M059J (cell line): ENCODE data around the gene BAK1. TPM values are rescaled to one million over a fixed set of nuclear protein-coding genes. Genes with fewer than 3 reads are reported as not detected.

Experiments
- DNase-seq: peaks from one replicate; pipeline ENCODE4 v3.0.0-alpha.2; 2012; ENCODE audit warnings: low read depth
- total RNA-seq: library from RNA; depleted of rRNA; stranded (reverse); fragments of >200 nt; shearing (Covaris generic); gene quantifications from 2 replicates; pipeline ENCODE4 v1.2.3, GENCODE V29; 2014

BAK1 gene
- total RNA-seq, 1 experiment from 2014 or later, result 43.7 TPM

DNA sequence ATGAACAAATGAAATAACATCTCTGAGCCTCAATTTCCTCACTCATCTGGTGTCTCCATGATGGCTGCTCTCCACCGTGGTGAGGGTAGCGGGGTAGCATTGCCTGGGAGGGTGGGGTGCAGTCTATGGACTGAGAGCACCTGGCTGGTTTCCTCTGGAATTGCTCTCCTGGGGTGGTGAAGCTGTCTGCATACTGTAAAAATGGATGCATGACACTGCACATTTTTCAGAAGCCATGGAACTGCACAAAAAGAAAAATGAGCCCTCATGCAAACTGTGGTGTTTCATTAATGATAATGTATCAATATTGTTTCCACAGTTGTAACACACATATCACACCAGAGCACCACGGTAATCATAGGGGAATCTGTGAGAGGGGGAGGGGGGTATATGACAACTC lies 28.9 kb upstream of the BAK1 start:
- DNase-seq, result no peak

DNA sequence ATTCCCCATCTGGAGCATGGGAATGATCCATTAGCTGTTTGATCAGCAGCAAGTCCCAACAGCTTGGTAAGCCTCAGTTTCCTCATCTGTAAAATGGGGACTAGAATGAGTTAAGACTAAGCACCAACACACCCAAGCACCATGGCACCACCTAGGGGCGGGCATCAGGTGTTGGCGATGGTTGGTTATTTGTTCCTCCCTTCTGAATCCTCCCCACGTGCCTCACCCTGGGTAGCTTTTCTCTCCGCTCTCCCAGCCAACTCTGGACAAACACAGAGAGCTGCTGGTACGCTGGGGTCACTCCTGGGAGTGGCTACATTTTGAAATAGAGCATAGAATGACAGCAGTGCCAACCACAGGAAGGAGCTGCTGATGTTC lies 27.7 kb upstream of the BAK1 start:
- no peak for DNase-seq

DNA sequence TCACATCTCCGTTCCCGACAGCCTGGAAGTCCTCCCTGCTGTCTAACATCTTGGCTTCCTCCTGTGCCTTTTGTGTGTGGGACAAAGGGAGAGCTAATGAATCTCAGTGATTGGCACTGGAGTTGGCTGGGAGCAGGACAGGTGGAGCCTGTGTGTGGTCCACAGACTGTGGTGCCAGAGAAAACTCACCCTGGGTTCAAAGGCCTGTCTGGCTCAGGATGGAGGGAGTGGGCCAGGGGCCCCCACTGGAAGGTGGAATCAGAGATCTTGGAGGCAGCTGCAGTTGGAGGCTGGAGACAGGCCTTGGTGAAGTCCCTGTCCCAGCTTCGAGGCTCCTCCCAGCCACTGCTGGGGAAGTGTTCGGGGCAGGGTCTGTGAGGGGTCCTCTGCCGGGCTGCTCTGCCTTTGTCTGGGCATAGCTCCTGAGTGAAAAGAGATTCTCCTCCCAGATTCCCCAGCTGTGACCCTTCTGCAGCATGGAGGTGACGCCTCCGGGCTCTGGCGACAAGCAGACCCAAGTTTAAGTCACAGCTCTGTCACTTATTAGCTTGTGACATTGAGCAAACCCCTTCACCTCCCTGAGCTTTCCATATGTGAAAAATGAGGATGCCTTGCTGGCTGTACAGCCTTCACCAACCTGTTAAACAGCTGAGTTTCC lies 27.2 kb upstream of the BAK1 start:
- no peak for DNase-seq

DNA sequence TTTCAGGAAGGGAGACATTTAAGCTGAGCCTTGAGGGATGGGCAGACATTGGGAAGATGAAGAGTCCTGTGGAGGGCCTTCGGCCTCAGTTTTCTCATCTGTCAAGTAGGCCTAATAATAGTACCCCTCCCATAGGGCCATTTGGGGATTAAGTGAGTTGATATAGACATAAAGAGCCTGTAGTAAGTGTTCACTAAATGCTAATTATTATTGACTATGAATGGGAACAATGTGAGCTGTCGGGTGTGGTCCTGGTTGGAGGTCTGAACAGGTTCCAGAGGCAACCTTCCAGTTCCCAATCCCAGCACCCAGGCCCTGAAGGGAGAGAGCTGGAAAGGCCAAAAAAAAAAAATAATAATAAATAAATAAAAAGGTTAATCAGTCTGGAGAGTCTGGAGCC lies 26.6 kb upstream of the BAK1 start:
- no peak for DNase-seq

DNA sequence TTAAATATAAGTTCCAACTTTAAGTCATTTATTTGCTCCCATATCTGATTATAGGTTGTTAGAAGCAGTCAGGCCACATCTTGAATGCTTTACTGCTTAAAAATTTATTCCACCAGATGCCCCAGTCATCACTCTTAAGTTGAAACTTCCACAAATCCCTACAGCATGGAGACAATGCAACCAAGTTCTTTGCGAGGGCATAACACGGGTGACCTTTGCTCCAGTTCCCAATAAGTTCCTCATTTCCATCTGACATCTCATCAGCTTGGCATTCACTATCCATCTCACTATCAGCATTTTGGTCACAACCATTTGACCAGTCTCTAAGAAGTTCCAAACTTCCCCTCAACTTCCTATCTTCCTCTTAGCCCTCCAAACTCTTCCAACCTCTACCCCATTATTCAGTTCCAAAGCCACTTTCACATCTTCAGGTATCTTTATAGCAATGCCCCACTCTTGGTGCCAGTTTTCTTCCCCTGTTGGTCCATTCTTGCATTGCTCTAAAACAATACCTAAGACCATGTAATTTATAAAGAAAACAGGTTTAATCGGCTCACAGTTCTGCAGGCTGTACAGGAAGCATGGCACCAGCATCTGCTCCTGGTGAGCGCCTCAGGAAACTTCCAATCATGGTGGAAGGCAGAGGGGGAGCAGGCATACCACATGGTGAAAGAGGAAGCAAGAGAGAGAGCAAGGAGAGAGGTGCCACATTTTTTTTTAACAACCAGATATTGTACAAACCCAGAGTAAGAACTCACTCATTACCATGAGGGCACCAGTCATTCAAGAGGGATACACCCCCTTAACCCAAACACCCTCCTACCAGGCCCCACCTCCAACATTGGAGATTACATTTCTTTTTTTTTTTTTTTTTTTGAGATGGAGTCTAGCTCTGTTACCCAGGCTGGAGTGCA lies 25.1 kb upstream of the BAK1 start:
- DNase-seq, result peak; percentile 87

DNA sequence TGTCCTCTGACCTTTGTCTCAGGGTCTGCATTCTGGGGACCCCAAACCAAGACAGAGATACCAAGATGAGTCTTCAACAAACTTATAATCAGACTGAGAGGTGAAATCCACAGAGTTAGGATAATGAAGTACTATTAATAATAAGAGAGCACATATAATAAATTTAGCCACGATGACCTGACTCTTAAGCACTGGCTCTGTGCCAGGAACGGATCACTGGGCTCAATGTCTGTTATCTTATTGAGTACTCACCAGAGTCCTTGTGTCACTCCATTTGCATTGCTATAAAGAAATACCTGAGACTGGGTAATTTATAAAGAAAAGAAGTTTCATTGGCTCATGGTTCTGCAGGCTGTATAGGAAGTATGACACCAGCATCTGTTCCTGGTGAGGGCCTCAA lies 22.1 kb upstream of the BAK1 start:
- DNase-seq, result no peak

DNA sequence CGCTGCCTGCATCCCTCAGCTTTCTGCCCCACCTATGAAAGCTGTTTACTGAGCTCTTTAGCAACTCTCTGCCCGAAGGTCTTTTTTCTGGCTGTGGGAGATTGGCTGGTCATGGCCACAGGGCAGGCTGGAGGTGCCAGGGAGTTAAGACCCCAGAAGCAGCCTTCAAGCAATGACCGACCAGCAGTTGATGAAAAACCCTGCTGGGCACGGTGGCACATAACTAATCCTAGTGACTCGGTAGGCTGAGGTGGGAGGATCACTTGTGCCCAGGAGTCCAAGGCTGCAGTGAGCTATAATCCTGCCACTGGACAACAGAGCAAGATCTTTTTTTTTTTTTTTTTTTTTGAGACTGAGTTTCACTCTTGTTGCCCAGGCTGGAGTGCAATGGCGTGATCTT lies 20.7 kb upstream of the BAK1 start:
- DNase-seq, result peak; percentile 55

DNA sequence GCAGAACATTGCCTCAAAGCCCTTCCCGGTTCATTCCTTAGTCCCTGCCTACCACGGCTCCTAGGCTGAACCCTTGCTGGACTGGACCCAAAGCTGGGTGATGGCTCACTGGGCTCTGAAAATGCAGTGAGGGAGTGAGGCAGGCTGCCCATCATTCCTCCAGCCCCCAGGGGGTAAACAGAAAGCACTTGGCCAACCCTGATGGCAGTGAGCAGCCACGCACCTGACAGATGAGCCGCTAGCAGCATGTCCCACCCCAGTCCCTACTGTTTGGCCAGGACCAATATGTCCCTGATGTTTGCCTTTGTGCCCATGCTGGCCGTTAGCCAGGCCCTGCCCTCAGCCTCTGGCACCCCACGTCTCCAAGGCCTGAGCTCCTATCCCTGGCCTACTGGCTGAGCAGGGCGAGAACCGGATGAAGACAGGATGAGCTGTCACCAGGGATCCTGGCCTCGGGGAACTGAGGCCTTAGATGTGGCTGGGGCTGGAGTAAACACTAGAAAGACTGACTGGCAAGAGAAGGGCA lies 19.4 kb upstream of the BAK1 start:
- peak; percentile 95 for DNase-seq

DNA sequence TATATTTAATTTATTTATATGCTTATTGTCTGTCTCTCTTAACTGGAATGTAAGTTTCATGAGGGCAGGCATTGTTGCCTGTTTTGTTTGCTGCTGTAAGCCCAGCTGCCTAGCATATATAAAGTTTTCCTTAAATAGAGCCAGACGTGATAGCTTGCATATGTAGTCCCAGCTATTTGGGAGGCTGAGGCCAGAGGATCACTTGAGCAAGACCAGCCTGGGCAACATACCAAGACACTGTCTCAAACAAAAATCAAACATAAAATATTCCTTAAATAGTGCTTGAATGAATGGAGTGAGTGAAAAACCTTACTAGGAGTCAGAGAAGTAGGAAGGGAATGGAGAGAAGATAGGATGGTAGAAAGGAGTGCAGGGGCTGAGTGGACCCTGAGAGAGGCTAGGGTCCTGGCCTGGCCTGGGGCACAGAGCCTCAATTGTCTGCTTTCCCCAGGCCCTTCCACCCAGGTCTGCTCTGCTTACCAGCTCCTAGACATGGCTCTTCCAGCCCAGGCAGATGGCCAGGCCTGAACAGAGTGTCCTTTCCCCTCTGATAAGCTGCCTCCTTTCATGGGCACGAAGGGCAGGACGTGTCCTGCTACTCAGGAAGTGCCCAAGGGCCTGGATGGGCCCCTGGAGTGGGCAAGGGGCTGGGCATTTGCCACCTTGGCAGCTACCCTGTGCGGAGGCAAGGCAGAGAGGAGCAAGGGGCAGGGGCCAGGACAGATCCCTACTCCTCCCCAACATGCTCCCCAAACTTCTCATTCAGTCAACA lies 17.7 kb upstream of the BAK1 start:
- no peak for DNase-seq

DNA sequence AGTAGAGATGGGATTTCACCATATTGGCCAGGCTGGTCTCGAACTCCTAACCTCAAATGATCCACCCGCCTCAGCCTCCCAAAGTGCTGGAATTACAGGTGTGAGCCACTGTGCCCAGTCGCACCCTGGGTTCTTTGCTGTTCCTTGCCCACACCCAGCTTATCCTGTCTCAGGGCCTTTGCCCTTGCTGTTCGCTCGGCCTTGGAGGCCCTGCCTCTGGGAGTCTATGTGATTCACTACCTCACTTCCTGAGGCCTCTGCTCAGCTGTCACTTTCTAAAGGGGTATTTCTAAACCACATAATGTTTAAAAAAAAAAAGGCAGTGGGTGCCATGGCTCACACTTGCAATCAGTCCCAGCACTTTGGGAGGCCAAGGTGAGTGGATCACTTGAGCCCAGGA lies 16.8 kb upstream of the BAK1 start:
- DNase-seq, result peak; percentile 32

DNA sequence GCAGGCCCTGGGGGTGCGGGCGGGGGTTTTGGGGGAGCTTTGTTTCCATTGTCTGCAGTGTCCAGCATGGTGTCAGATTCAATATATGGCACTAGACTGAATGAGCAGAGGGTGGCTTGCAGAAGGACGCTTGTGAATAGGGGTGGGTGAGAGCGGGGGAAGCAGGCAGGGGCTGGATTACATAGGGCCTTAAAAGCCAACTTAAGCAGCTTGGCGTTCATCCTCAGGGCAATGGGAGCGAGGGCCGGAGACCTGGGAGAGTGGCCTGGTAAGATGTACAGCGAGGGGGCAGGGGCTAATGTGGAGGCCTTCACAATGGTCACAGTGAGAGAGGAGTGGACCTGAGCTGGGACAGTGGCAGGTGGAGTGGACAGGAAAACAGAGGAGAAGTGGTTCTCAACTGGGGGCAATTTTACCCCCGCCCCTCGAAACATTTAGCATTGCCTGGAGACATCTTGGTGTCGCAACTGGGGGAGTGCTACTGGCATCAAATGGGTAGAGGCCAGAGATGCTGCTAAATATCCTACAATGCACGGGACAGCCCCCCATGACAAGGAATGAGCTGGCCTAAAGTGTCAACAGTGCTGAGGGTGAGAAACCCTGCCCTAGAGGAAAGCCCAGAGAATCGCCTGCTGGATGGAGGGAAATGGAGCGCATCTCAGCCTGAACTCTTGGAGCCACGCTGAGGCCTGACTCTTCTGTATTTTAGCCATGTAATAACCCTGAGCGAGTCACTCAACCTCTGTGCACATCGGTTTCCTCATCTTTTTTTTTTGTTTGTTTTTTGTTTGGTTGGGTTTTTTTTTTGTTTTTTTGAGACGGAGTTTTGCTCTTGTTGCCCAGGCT lies 15.1 kb upstream of the BAK1 start:
- peak; percentile 67 for DNase-seq

DNA sequence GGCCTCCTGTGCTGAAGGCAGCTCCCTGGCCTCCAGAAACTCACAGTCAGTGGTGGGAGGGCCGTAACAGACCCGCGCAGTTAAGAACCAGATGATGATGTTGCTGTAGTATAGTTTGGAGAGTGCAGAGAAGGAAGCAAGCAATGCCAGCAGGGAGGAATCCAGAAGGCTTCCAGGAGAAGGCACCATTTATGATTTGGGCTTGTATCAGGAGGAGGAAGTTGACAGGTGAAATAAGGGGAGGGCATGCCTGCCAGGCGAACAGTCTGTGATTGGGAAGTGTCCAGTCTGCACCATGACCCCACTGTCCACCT lies 13.3 kb upstream of the BAK1 start:
- no peak for DNase-seq

DNA sequence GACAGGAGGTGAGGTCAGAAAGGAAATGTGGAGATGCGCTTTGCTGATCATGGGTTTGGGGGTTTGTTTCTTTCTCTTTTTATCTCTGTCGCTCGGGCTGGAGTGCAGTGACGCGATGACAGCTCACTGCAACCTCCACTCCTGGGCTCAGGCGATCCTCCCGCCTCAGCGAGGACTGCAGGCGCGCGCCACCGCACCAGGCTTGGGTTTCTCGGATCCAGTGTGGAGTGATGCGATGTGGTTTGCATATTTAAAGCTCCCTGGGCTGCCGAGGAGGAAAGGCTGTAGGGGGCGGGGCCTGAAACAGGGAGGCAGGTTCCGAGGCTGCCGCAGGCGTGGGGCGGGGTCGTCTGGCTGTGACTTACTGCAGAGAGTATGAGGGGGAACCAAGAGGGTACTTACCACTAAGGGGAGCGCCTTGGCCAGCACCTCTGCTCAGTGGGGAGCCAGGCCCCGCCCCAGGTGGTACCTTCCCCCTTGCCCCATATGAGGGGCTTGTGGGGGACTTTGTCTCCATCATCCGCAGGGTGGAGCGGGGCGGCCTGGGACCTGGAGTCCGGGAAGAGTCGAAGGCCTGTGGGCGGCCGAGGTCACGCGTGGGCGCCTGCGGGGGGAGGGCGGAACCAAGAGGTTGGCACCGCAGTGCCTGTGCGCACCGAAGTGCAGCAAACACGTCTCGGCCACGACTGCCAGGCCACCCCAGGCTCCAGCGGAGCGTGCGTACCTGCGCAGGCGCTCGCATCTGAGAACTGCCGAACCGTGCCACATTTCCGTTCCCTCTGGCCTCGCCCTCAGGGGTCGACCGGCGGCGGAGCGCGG lies 12.7 kb upstream of the BAK1 start:
- DNase-seq, result no peak

DNA sequence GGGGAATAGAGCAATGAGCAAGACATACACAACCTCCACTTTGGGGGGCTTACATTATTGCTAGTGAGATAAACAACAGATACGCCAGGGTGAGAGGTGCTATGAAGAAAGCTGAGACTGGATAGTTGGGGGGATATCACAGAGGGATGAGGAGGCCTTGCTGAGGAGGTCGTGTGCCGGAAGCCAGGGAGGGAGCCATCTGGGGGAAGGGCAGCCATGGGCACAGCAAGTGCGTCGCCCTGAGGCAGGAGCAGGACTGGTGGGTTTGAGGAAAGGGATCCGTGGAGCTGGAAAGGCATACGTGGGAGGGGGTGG lies 12.2 kb upstream of the BAK1 start:
- DNase-seq, result no peak

DNA sequence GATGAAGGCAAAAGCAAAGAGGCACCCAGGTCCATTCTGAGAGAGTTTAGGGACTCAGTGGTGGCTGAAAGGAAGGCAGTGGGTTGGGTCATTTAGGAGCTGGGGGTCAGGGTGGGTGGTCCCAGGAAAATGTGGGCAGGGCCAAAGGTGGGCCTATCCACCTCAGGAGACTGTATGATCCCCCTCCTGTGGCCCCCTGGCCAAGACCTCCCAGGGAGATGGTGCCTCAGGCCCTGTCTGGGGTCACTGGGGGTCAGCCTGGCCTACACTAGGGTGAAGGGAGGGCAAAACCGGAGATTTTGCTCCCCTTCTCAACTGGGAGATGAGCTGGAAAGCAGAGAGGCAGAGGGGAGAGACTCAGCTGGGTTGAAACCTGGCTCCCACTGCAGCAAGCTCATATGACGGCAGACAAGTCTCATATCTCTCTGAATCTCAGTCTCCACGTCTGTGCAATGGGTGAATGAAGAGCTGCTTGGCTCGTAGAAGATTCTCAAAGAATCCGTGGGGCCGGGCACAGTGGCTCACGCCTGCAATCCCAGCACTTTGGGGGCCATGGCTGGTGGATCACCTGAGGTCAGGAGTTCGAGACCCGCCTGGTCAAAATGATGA lies 11.5 kb upstream of the BAK1 start:
- DNase-seq, result no peak

DNA sequence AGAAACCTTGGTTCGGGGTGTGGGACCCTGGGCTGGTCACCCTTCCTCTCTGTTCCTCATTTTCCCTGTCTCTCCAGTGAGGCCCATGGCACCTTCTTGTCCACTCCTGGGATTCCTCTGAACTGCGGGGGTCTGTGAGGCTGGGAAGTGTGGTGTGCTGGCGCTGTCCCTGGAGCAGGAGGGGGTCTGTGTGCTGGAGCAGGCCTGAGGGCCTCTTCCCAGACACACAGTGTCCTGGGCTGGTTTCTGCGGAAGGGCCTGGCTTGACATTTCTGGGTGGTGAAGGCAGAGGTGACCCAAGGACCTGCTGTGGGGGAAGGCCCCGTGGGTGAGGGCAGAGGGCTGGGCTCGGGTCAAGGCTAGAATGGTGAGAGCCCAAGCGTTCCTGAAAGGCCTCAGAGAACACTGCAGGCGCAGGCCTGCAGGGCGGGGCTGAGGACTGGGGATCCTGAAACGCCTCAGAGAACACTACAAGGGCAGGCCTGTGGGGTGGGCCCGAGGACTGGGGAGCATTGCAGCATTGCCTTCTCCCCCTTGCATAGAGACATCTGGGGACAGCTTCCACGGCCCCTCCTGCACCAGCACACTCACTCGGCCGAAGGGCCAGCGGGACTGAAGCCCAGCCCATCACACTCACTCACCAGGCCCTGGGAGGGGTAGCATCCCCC lies 10.6 kb upstream of the BAK1 start:
- peak; percentile 42 for DNase-seq

DNA sequence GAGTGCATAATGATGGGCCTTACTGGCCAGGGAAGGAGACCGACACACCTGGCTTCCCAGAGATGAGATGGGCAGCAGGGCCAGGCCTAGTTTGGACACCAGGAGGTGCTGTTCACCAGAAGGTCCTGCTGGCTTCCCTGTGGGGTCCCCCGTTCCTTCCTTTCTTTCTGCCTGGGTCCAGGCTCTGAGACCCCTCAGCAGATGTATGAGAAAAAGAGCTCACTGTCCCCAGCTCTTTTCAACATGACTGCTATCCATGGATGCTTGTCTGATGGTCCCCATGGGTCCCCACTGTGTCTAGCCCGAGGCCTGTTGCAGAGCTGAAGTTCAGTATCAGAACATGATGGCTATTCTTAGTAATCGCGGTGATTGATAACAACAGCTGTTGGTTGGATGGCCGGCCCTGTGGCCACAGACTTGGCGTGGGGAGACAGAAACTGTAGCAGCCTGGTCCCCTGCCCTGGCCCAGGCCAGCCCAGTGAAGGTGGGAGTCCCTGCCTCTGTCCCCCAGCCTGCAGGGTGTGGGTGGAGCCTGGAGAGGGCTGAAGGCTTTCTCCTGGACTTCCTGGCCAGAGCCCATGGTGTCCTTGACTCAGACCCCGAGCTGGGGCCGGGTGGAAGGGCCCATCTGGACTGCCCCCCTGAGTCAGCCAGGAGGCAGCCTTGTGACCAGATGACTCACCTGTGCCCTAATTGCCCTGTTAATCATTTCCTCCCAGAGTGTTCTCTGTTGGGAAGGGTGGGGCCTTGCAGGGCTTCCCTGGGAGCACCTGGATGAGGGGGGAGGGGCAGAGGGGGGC lies 9.9 kb upstream of the BAK1 start:
- DNase-seq, result peak; percentile 99

DNA sequence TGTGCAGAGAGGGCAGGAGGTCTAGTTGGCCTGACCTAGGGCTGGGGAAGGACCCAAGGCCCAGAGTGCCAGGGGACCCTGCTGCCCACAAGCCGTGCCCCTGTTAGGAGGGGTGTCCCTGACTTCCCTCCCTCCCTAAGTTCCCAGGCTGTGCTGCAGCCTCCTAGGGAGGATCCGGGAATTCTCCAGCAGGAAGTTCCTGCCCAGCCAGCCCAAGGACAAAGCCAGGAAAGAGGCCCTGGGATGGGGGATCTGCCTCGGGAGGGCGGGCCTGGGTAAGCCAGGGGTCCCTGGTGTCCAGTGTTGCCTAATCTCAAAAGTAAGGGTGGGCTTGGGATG lies 9.3 kb upstream of the BAK1 start:
- no peak for DNase-seq

DNA sequence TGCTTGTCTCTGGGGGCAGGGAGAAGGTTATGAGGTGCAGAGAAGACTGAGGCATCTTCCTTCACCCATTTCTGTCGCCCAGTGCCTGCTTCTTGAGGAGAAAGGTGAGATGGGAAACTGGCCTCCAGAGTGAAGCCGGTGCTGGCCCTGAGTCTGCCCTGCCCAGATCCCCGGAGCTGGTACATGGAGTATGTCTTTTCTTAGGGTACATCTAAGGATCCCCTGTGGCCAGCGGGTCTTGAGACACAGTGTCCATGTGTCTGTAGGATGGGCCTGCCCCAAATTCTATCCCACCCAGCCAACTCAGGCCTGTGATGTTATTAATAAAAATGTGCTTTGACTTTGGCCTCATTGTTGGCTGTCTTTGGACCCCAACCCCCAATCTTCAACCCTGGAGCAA lies 8.8 kb upstream of the BAK1 start:
- no peak for DNase-seq
